ENCODE data around the gene FBXO48.
"Not testable (repeated sequence)": the region's sequence is repeated elsewhere in the genome, so short reads cannot be mapped to it uniquely, and the experiment has no call there.

FBXO48 gene, protein sequence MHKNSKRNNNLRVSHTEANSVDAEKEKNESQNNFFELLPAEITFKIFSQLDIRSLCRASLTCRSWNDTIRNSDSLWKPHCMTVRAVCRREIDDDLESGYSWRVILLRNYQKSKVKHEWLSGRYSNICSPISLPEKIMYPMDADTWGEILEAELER

GRCh38 chr2:68467077-68467960 is at the start of gene FBXO48, which contains the start of gene APLF:
Gene FBXO48 (minus strand): TSS chr2:68467294. CDS start chr2:68465145, 2,149 bp downstream.
Gene APLF (plus strand): TSS chr2:68467585. CDS start chr2:68467732, 147 bp downstream.
- H3K4me3 ChIP-seq (ENCODE audit: low read length): peak within 1 kb of the TSS; percentile 94
- TF ChIP-seq ZNF274 (IDR thresholded peaks at IDR 0.05; ENCODE audit: low read depth, low read length): no peak

DNA sequence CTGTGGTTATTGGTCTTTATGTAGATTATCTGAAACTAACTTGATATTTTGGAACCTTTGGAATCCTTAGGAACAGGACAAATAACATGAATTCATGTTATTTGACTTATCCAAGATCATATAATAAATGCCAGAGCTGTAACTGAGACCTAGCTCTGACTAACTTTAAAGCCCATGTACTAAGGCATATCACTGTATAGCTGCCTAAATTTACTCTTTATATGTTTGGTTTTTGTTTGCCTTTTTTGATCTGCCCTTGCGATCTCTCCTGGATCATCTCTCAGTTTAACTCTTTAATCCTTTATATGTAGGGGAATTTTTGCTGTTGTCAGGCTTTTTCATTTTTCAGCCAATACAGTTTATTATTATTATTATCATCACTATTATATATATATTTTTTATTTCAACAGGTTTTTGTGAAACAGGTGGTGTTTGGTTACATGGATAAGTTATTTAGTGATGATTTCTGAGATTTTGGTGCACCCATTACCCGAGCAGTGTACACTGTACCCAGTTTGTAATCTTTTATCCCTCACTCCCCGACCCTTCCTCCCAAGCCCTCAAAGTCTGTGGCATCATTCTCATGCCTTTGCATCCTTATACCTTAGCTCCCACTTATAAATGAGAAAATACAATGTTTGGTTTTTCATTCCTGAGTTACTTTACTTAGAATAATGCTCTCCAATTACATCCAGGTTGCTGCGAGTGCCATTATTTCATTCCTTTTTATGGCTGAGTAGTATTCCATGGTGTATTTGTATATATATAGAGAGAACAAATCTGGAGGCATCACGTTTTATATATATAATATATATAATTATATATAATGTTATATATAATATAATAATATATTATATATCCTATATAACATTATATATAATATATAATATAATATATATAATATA is 49.2 kb upstream of the FBXO48 start:
- no peak for TF ChIP-seq ZNF274 (IDR thresholded peaks at IDR 0.05; ENCODE audit: low read depth, low read length)
- H3K4me3 ChIP-seq (ENCODE audit: low read length): no peak overlapping the region

DNA sequence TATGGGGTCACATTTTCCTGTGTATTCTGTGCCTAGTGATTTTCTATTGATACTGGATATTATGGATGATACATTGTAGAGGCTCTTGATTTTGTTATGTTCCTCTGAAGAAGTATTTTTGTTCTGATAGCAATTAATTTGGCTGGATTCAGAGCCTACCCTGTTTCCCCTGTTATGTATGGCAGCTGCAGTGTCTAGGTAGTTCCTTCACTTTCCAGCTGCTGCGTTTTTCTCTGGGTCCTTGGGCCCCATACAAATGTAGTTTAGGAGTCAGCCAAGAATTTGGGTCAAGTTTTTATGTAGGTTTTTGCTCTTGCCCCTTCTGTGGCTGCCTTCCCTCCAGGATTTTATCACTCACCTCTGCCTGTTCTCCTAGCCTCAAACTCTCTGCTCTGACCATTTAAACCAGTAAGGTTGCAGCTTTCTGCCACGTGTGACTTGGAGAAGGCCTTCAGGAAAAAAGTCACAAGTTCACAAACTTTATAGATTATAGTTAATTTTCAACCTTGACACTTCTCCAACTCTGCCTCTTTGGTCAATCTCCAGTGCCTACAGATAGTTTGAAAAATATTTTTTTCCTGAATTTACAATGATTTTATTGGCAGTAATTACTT is 47.3 kb upstream of the FBXO48 start:
- no peak for TF ChIP-seq ZNF274 (IDR thresholded peaks at IDR 0.05; ENCODE audit: low read depth, low read length)
- H3K4me3 ChIP-seq (ENCODE audit: low read length): no peak overlapping the region

GRCh38 chr2:68512966-68513365 is 45.9 kb upstream of the FBXO48 start:
- no peak for TF ChIP-seq ZNF274 (IDR thresholded peaks at IDR 0.05; ENCODE audit: low read depth, low read length)
- no peak overlapping the region for H3K4me3 ChIP-seq (ENCODE audit: low read length)

GRCh38 chr2:68512326-68512725 is 45.2 kb upstream of the FBXO48 start:
- H3K4me3 ChIP-seq (ENCODE audit: low read length): no peak overlapping the region
- no peak for TF ChIP-seq ZNF274 (IDR thresholded peaks at IDR 0.05; ENCODE audit: low read depth, low read length)

GRCh38 chr2:68506170-68506569 is 39.1 kb upstream of the FBXO48 start:
- H3K4me3 ChIP-seq (ENCODE audit: low read length): no peak overlapping the region
- TF ChIP-seq ZNF274 (IDR thresholded peaks at IDR 0.05; ENCODE audit: low read depth, low read length): no peak

- TF ChIP-seq ZNF274 (IDR thresholded peaks at IDR 0.05; ENCODE audit: low read depth, low read length): no peak
- H3K4me3 ChIP-seq (ENCODE audit: low read length): no peak overlapping the region
Measured at GRCh38 chr2:68505603-68506159, 38.6 kb upstream of the FBXO48 start.

- H3K4me3 ChIP-seq (ENCODE audit: low read length): no peak overlapping the region
- no peak for TF ChIP-seq ZNF274 (IDR thresholded peaks at IDR 0.05; ENCODE audit: low read depth, low read length)
Measured at GRCh38 chr2:68501768-68502167, 34.7 kb upstream of the FBXO48 start.

GRCh38 chr2:68500649-68501048 is 33.6 kb upstream of the FBXO48 start:
- no peak for TF ChIP-seq ZNF274 (IDR thresholded peaks at IDR 0.05; ENCODE audit: low read depth, low read length)
- no peak overlapping the region for H3K4me3 ChIP-seq (ENCODE audit: low read length)

DNA sequence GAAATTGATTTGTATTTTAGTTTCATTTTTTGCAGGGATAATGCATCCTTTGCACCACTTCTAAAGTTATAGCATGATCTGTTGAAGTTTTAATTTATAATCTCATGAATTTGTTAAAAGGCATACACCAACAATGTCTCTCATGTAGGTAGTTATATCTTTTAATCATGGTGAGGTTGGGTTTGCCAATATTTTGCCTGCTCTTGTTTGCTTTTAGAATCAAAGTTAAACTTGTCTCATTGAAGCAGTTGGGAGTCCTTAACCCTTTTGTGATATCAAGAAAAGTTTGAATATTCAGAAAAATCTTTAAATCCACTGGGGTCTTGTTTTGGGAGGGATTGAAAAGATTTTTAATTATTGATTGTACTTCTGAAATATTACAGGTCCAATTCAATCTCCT is 32.0 kb upstream of the FBXO48 start:
- TF ChIP-seq ZNF274 (IDR thresholded peaks at IDR 0.05; ENCODE audit: low read depth, low read length): no peak
- no peak overlapping the region for H3K4me3 ChIP-seq (ENCODE audit: low read length)

- H3K4me3 ChIP-seq (ENCODE audit: low read length): no peak overlapping the region
- TF ChIP-seq ZNF274 (IDR thresholded peaks at IDR 0.05; ENCODE audit: low read depth, low read length): no peak
Measured at GRCh38 chr2:68491582-68491981, 24.5 kb upstream of the FBXO48 start.

DNA sequence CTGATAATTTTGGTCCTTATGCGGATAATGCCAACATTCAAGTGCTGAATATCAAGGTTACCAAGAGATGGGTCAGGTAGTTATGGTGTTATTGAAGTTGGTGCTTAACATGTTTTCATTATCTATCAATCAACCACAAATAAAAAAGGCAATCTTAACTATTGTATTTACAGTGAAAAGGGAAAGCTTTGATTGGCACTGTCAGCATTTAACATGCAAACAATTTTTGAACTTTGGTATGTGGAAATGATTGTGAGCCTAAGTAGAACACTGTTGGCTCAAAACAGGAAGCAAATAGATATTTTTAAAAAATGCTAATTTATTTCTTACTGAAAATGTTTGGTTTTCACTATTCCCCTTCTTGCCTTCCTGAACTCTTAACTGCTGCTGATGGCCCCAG is 22.2 kb upstream of the FBXO48 start:
- no peak overlapping the region for H3K4me3 ChIP-seq (ENCODE audit: low read length)
- TF ChIP-seq ZNF274 (IDR thresholded peaks at IDR 0.05; ENCODE audit: low read depth, low read length): no peak

GRCh38 chr2:68488605-68489004 is 21.5 kb upstream of the FBXO48 start:
- not testable (repeated sequence) for H3K4me3 ChIP-seq (ENCODE audit: low read length)

Measured in GM08714 (cell line).